NCI-H2171 treated with DMSO at 0.1 percent for 48 hours (cell line): ENCODE results near the gene UBASH3B.
"Not testable (repeated sequence)": the region's sequence is repeated elsewhere in the genome, so short reads cannot be mapped to it uniquely, and the experiment has no call there.

Source experiments
- DNase-seq: peaks from one replicate; lab custom pipeline; 2025; lab: John Stamatoyannopoulos, UW

UBASH3B gene

DNA sequence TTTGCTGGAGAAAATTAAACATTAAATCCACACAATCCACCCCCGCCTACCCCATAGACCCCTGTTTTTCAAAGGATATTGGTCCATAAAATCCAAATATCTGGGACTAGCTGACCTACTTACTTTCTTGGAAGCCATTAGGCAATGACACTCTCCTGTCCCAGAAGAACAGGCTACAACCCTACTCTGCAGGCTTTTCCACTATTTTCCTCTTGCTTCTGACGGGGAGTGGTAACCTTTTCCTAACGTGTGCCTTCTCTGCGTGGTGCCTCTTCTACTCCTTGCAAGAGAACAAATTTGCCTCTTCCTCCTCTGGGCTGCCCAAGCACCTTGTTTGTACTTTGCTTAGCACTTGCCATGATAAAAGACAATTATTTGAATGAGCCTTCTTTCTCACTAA, 51.6 kb downstream of the UBASH3B start:
- no peak for DNase-seq

DNA sequence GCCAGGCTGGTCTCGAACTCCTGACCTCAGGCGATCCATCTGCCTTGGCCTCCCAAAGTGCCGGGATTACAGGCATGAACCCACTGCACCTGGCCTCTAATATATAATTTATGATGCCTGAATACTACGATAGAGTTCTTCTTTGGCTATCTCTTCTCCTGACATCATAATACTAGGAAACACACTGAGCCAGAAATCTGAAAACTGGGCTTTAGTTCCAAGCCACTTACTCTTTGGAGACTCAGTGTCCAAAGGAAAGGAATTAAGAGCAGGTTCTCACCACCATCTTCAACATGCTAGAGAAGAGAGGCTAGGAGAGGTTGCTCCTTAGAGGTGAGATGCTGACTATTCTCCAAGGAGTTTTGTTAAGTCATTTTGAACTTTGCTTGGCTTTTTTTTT, 52.4 kb downstream of the UBASH3B start:
- no peak for DNase-seq

DNA sequence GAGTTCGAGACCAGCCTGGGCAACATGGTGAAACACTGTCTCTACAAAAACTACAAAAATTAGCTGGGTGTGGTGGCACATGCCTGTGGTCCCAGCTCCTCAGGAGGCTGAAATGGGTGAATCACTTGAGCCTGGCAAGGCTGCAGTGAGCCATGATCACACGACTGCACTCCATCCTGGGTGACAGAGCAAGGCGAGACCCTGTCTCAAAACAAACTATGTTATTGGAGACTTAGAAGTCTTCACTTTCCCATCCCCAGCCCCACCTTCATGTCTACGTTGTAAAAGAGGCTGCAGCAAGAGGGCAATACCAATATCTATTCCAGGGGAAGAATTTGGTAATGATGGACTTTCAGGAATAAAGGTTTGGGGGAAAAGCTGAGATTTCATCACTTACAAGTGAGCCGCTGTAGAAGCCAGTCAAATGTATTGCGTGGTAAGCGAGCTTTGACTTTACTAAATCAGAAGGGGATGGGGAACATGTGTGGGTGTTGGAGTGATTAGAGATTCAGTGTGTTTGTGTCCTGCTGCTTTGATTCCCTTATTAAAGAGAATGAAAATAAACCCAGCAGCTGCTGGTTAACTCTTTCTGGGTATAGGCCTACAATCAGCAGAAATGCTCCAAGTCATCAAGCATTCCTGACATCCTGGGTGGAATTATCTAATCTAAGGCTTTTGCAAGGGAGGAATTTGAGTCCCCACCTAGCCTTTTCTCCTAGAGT, 53.7 kb downstream of the UBASH3B start:
- DNase-seq, result no peak

DNA sequence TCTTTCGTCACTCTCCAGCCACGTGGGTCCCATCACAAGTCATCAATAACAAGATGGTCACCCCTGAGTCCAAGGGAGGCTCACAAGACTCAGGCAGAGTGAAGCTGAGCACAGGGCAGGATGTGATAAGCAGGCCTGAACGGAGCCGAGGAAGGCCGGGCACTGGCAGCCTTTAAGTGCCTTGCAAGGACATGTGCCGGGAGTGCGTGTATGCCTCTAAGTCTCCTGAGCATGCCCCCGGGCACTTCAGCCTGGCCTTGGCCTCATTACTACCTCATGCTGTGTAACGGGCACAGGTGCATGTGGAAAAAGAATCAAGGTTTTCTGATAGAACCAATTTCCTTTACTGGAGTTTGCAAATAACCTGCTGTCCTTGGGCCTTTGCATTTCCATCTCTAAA, 55.8 kb downstream of the UBASH3B start:
- DNase-seq, result no peak

DNA sequence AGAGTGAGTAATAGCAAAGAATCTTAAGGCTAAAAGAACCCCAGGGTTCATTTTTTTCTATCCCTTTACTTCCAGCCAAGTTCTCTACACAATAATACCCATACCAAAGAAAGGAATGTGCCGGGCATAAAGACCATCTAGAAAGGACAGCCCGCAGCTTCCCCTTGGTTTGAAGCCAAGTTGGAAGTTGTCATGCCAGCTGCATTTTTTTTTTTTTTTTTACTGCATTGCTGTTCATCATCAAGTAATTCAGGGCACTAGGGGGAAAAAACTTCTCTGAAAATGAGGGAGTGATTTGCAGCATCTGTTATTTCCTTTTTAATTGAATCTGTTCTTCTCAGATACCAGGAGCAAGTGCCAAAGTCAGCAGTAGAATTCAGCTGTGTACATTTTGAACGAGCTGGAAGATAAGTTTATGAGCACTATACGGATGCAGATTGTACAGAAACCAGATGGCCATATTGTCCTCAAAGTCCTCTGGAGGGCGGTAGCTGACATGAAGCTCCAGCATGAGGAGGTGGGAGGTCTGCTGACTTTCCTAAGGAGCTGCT, 56.4 kb downstream of the UBASH3B start:
- peak; percentile 60 for DNase-seq

DNA sequence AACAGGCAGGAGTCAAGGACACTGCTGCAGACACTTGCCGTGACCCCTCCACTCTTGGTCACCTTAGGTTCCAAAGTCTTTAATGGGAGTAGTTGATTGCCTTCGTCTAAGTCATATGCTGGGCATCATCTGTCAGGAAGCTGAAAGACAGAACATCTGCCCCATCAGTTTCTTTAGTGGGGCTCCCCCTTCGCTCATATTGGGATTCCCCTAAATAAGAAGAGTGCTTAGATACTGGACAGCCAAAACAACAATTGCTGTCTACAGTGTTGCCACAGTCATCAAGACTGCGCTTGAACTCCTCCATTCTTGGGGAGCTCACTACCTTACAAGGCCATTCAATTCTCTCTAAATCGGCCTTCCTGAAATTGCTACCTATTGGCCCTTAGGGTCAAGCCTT, 58.5 kb downstream of the UBASH3B start:
- no peak for DNase-seq

DNA sequence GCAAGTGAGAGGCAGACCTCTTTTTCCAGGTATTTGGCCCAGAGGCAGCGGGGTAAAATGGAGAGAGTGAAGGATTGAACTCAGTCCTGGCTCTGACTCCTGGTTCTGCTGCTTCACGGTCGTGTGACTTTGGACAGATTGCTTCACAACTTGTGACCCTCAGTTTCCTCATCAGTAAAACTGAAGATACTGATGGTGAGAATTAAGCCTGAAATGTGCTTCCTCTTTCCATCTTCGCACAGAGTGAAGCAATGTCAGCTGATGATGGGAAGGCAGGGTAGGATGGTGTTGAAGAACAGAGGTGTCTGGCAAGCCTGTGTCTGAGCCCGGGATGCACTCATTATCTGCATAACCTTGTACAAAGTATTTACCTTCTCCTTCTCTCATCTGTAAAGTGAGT, 59.0 kb downstream of the UBASH3B start:
- no peak for DNase-seq

DNA sequence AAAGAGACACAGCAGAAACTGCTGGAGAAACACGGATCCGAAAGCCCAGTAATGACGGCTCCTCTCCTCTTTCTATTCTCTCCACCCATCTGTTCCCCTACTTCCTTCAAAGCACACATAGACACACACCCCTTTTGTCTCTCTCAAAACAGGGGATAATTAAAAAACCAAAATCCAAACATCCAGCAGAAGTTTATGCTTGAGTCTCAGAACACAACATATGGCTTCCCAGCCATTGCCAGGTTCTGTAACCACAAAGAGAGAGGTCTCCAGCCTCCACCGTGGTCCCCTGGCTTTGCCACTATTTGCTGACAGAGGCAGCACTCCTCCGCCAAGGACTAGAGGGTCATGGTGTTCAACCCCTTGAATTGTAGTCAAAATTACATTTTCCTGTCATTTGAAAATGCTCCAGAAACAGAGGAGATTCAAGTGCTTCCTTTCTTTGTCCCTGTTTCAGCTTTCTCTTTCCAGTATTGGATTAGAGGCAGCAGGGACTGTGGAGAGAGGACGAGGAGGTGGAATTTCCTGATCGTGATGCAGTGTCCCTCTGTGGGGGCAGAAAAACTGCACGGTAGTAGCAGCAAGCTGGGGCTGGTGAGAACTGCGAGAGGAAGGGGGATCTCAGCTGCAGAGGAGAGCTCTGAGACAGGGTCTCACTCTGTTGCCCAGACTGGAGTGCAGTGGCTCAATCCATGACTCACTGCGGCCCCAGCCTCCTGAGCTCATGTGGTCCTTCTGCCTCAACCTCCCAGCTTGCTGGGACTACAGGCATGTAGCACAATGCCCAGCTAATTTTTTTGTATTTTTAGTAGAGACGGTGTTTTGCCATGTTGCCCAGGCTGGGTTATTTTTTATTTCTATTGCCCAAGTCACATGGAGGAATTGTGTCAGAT, 60.3 kb downstream of the UBASH3B start:
- DNase-seq, result peak; percentile 15

DNA sequence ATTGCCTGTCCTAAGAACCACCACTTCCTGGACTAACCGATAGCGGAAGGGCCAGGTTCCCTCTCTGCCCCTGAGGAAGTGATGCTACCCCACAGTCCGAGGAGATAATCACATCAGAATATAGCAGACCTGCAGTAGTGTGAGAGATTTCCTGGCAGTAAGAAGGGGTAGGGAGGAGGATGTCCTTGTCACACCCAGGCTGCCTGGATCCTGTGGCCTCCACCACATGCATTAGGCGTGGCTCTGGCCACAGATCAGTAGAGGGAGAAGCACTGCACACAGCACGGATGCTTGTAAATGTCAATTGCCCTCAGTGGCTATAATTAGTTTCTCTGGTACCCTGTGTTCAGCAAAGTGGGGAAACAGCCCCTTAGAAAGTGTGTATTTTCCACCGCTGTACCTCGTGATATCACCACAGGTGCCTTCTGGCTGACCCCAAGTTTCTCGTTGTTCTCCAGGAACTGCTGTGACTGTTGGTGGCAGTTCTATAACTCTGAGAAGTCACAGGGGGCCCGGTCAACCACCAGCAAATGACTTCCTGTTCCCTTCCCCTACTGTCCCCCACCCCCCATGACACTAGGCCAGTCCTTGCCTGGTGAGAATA, 61.8 kb downstream of the UBASH3B start:
- no peak for DNase-seq

DNA sequence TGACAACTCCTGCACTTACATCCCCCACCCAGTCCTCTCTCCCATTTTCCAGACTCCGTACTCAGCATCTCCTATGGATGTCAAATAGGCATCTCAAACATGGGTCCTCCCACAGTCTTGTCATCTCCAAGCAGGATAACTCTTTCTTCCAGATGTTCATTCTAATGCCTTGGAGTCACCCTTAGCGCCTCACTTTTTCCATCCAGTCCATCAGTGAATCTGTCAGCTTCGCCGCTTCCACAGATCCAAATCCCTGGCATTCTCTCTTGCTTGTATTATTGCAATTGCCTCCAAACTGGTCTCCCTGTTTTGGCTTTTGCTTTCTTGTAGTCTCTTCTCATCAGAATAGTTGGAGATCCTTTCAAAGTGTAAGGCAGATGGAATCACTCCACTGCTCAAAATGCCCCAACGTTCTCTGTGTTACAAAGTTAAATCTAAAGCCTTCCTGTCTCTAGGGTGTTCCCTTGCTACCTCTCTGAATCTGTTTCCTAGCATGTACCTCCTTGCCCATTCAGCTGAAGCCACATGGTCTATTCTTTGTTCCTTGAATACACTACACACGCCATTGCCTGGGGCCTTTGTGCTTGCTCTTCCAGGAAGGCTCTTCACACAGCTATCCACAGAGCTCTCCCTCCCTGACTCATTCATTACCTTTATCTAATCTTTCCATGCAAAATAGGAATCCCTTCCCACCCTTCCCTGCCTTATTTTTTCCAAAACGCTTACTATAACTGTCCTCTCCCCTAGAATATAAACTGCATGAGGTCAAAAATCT, 64.8 kb downstream of the UBASH3B start:
- DNase-seq, result no peak

DNA sequence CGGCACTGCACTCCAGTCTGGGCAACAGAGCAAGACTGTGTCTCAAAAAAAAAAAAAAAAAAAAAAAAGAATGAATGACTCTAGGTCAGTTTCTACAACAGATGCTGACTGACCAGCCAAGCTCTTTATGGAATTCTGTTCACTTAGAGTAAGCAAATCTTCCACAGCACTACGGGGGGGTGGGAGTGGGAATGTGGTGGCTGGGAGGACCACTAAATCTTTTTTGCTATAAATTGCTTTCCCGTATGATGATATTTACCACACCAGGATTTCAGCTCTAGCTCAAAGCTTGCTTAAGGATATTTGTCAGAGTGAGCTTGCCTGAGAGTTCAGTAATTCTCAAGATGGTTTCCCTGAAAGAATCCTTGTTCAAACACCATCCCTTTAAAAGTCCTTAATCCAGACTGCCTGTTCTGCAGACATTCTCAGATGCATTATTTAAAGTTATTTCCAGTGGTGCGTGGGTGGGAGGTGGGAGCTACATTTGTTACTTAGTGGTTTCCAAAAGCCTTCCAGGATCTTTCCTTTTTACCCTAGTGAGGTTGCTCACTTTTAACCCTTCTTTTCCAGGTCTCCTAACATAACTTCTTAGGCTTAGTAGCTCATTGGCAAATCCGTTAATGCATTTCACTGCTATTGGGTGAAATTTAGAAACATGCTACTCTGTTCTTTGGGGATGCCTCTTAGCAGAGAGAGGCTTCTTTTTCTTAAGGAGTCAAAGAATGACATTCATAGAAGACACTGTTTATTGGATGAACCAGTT, 65.9 kb downstream of the UBASH3B start:
- no peak for DNase-seq

DNA sequence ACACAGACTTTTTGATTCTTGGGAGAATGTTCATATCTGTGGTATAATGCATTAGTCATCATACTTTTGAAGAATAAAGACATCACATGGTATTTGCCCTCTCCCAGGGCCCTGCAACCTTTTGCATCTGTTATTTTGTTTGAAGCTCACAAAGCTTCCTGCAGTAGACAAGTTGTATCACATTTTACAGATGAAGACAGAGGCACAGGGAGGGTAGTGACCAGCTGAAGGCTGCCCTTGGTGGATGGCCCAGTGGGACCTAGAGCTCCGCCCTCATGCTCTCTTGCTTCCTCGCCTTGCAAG, 66.4 kb downstream of the UBASH3B start:
- DNase-seq, result no peak

DNA sequence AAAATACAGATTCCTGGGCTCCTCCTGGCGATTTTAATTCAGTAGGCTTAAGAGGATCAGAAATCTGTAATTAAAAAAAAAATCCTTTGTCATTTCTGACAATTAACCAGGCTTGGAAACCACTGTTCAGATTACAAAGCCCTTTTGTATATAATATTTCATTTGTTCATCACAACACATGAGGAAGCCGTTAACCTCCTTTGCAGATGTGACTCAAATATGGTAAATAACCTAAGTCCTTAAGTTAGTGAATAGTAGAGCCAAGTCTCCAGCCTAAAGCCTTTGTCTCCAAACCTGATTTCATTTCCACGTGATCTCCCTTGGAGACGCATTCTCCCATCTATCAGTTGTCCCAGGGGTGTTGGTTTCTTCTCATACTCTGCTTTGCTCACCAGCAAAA, 67.6 kb downstream of the UBASH3B start:
- DNase-seq, result no peak

DNA sequence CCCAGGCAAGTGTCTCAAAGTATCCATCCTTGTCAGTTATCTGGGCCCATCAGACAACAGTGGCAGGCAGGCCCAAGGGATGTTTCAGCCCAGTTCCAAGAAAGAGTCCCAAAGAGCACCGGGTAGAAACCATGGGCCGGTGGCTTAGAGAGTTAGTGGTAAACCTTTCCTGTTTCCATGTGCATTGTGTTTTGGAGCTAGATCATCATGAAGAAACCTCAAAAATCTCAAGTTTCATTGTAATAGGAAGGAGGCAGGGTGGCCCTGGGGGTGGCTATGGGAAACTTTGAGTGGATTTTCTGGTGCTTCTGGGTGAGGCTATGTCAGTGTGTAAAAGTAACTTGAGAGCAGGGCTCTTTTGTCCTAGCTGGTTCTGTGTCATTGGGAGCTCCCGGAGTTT, 68.1 kb downstream of the UBASH3B start:
- no peak for DNase-seq

DNA sequence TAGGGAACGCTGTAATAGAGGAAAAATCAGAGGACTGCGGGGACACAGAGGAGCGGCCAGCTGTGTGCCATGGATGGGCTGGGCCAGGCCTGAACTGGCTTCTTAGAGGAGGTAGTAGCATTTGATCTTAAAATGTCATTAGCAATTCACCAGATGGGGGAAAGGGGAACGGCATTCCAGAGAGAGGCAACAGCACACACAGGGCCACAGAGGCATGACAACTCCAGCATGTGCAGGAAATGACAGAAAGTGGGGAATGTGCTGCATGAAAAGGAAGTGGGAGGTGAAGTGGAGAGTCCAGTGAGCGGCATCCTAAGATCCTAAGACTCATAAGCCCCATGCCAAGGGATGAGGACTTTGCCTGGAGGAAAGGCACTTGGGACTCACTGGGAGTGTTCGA, 69.0 kb downstream of the UBASH3B start:
- no peak for DNase-seq

DNA sequence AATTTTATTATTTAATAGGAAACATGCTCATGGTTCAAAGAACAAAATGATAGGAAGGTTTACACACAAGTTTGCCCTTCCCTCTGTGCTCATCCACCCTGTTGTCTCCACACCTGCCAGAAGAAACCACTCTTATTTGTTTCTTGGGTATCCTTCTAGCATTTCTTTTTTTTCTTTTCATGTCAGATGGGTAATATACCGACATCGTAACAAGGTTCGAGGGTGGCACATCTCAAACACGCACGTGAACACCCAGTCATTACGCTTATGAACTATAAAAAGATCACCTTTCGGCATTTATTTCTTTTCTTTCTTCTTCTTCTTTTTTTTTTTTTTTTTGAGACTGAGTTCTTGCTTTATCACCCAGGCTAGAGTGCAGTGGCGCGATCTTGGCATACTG, 70.5 kb downstream of the UBASH3B start:
- DNase-seq, result no peak

DNA sequence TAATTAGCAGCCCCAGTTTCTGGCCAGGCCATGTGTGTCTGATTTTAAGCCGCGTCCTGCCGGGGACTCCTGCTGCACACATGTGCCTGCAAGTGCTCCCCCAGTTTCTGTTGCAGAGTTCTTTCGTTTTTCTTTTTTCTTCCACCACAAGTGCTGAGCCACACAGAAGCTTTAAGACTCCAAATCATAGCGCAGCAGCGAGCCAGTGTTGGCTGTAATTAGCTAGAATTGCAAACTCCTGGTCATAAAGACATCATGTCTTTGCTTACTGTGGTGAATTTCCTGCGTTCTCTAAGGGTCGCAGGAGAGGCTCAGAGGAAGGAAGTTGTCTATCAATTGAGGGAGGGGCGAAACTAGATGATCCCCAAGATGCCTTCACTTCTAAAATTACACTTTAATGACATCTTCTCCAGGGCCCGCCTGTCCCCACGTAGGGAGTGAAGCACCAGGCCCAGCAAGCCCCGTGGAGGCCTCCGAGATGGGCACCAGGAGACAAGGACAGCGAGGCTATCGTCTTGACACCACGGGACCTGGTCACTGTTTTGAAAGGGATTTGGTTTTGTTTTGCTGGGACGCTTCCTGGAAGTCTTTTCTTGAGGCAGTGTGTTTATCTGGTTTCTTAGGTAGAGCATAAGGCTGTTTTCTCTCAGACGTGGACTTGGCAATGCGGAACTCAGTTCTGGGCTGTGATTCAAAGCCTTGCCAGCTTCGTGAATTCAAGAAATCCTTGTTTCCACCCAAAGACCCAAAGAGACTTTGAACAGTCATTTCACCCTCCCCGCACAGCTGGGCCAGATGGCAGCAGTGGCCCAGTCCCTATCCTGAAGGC, 71.8 kb downstream of the UBASH3B start:
- DNase-seq, result no peak

DNA sequence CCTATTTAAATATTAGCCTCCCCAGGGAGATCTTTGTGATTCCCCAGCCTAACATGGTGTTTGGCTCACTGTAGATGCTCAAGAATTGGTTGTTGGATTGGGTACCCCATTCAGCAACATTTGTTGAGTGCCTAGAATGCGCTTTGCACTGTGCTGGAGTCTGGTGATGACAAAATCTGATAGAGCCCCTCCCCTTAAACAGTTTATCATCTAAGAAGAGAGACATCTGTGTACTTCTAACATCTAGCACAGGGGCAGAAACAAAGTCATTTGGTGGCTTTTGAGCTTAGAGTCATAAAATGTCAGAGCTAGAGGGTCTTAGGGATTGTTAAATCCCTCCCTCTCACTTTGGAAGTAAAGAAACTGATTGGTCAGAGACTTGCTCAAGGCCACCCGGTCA, 73.0 kb downstream of the UBASH3B start:
- no peak for DNase-seq

DNA sequence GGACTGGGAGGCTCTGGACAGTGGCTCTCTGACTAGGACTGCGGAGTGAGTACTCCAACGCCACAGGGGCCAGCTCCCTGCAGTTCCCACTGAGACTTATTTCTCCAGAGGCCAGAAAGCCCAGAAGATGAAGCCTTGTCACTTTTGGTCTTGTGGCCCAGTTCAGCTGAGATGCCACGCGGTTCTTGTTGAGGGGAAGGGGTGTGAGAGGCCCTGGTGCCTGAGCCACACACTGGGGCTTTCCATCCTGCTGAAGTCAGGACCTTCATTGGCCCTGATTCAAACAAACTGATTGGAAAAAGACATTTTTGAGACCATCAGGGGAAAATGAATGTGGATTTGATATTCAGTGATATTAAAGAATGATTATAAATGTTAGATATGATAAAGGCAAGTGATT, 73.6 kb downstream of the UBASH3B start:
- no peak for DNase-seq

DNA sequence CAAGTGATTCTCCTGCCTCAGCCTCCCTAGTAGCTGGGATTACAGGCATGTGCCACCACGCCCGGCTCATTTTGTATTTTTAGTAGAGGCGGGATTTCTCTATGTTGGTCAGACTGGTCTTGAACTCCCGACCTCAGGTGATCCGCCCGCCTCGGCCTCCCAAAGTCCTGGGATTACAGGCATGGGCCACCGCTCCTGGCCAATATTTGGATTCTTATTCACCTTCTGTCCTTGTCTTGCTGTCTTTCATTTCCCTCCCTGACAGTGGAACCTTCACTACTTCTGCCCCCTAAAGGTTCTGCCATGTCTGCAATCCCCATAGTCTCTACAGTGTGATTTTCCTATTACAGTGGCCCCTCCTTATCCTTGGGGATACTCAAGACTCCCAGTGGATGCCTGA, 75.2 kb downstream of the UBASH3B start:
- not testable (repeated sequence) for DNase-seq

DNA sequence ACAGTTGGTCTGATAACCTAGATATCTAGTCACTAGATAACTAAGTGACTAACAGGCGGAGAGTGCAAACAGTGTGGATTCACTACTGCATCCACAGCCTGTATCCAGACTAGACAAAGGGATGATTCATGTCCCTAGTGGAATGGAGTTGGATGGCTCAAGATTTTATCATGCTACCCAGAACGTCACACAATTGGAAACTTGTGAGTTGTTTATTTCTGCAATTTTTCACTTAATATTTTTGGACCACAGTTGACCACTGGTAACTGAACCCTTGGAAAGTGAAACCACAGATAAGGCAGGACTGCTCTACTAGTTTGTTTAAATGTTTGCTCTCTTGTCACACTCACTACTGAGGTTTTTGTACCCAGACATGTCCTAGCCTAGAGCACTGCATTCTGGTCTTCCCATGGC, 76.0 kb downstream of the UBASH3B start:
- DNase-seq, result no peak
